Activated gamma-delta T cell (primary cell): ENCODE data around the gene DACT2.

Experiments
- DNase-seq: peaks from one replicate; lab custom pipeline; 2025; lab: John Stamatoyannopoulos, UW

Gene DACT2

DNA sequence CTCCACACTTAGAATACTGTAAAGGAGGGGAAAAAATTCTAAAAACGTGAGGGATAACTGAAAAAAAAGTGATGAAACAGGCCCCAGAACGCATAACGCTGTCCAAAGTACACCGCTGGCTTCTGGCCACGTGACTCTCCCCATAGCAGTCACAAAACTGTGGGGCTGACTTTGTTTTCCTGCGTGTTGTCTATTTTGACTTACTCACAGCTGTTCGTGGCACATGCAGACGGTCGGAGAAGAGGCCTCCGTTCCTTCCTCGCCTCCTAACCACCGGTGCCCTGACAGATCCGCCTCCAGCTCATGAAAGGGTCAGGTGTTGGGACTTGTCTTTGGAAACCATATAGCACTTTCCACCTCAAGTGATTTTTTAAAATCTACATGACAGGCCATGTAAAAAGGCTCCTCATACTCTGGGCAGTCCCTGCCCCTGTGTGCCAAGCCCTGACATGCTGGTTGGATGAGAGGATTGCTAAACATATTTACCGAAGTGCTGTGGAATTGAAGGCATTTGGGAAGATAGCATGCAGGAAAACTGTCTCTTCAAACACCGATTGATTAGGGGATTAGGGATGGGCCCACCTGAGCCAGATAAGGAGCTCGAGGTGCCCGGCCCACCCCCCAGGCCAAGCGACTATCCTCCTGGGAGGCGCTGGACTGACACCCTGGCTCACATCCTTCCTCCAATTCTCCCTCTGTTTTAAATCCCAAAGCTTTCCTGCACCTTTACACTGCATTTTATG is 54.8 kb downstream of the DACT2 start:
- no peak for DNase-seq

DNA sequence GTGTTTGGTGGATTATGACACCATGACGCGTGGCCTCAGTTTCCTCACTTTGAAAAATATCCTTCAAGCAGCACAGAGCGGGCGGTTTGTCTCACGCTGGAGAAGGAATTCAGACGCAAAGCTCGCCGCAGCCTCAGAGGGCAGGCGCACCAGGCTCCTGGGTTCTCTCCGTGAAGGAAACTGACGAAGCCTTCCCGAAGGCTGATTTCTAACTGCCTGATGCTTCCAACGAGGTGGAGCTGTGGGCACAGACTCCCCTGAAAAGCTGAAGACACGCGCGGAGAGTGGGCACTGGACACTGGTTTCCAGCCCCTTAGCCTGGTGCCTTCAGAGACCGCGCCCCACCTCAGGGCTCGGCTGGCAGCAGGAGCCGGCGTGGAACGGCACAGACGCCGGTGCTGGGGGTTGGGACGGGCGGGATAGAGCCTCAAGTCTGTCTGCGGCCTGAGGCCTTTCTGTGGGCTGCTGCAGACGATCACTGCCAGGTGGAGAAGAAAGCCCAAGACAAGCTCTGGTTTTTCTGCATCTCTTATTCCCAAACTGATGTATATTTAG is 56.1 kb downstream of the DACT2 start:
- DNase-seq = no peak

DNA sequence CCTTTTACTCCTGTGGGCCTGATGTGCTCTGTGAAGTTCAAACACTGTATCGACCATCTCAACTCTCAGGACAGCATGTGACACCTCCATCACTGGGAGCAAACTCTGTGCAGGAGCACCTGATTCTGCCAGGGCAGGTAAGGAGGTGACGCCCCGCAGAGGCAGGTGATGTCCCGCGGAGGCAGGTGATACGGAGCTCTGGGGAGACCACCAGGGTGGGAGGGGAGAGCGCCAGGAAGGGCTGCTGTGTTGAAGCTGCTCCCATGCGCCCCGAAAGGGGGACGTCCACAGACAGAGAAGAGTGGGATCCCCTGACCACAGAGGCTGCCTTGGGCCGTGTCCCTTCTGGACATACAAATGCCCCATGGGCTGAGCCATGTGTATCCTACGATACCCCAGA is 58.3 kb downstream of the DACT2 start:
- no peak for DNase-seq

DNA sequence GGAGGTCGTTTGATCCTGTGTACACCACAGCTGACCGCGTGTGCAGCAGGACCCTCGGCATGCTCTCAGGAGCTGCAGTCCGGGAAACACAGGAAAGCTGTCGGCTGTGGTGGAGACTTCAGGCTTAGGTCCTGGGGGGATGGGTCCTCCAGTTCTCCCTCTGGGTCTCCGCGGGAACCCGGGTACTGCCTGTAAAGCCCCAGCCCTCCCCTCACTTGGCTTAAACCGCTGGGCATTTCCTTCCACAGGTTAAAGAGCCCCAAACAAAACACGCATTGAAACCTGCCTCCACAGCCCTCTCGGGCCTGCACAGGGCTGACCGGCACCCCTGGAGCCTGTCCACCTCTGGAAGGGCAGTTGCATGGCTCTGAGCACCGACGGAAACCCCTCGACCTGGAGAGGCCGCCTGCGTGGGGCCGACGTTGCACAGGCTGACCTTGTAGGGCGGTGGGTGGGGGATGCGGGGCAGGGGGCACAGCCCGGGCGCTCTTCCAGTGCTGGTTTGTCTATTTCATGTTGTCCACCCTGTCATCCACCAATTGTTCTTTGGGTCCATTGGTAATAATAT is 59.1 kb downstream of the DACT2 start:
- DNase-seq = no peak

DNA sequence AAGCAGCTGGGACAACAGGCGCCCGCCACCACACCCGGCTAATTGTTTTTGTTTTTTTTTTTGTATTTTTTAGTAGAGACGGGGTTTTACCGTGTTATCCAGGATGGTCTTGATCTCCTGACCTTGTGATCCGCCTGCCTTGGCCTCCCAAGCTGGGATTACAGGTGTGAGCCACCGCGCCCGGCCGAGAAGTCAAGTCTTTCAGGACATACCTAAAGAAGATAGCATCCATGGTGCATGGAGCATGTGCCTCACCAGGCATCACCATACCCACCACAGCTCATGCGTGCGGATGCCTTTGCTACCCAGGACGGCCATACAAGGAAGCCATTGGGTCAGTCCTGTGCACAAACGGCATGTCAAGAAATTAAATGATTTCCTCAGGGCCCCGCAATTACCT is 60.8 kb downstream of the DACT2 start:
- DNase-seq = no peak

DNA sequence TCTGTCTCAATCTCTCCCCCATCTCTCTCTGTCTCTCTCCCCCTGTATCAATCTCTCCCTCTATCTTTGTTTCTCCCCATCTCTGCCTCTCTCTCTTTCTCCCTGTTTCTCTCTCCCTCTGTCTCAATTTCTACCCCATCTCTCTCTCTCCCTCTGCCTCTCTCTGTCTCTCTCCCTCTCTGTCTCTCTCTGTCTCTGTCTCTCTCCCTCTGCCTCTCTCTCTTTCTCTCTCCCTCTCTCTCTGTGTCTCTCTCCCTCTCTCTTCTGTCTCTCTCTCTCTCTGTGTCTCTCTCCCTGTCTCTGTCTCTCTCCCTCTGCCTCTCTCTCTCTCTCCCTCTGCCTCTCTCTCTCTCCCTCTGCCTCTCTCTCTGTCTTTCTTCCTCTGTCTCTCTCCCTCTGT is 62.6 kb downstream of the DACT2 start:
- DNase-seq = no peak
